ENCODE measurements around the gene GPX1. TPM values are rescaled to one million over a fixed set of nuclear protein-coding genes. Genes with fewer than 3 reads are reported as not detected.
"Not testable (repeated sequence)": the region's sequence is repeated elsewhere in the genome, so short reads cannot be mapped to it uniquely, and the experiment has no call there.

Gene GPX1
- total RNA-seq, 1 experiment from 2014 or later, result 386 TPM

DNA sequence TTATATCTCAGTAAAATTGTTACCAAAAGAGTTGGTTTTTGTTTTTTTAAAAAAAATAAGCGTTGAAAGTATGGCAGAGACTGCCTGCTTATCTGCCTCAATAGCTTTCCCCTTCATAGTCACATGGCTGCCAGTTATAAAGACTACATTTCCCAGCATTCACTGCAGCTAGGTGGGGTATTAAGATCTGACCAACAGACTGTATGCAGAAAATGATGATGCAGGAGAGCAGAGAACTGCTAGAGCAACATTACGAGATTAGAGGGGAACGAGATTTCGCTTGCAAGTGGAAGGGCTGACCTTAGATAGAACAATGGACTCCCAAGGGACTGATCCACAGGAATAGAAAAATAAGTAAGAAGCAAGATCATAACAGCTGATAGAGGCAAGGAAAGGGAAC lies 39.3 kb upstream of the GPX1 start:
- CTCF ChIA-PET, result no interaction called here
- DNase-seq, result no peak
- H3K27ac ChIP-seq, result no peak overlapping the region
- intact Hi-C loops (cut with micrococcal nuclease; ENCODE audit: unreplicated experiment), result no loop called here
- peaks cover 7% of the 10 kb centered on the region; the same call in 1 of the 2 replicates for H3K36me3 ChIP-seq (ENCODE audit: low read depth)
- peaks cover 96% of the 10 kb centered on the region for H3K79me2 ChIP-seq (ENCODE audit: low read depth)
- H3K4me2 ChIP-seq, result no peak overlapping the region
- no peak overlapping the region for H2AFZ ChIP-seq
- no TSS peak for BruUV-seq (replicated peaks)
- H3K27me3 ChIP-seq (ENCODE audit: insufficient read depth, low read depth), result no peaks in the 10 kb centered on the region
- H3K4me3 ChIP-seq, result no peak overlapping the region
- peaks cover 6% of the 10 kb centered on the region; the same call in 1 of the 2 replicates for H3F3A ChIP-seq (ENCODE audit: insufficient read depth, low read depth)
- H3K4me1 ChIP-seq (replicated peaks; ENCODE audit: insufficient read depth), result no peaks in the 10 kb centered on the region
- H3K9me3 ChIP-seq (ENCODE audit: insufficient read depth, low read depth), result no peaks in the 10 kb centered on the region
- no peaks in the 10 kb centered on the region for H3K9me2 ChIP-seq (ENCODE audit: insufficient read depth)
- POLR2A ChIA-PET (ENCODE audit: unreplicated experiment), result no interaction called here
- TF ChIP-seq EZH2 (IDR thresholded peaks at IDR 0.05; ENCODE audit: low read depth), result no peak
- H4K20me1 ChIP-seq (ENCODE audit: insufficient read depth), result peaks cover 49% of the 10 kb centered on the region

DNA sequence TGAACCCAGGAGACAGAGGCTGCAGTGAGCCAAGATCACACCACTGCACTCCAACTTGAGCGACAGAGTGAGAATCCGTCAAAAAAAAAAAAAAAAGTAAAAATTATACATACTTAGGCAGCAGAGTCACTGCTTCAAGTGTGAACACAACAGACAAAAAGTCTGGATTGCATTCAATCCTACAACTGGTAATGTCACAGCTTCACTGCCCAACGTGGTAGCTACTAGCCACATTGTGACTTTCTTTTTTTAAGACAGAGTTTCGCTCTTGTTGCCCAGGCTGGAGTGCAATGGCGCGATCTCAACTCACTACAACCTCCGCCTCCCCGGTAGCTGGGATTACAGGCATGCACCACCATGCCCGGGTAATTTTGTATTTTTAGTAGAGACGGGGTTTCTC lies 33.2 kb upstream of the GPX1 start:
- Histone ChIP-seq H4K20me1 (ENCODE audit: insufficient read depth) (peaks cover 48% of the 10 kb centered on the region), H3K79me2 (ENCODE audit: low read depth) (peaks cover 94% of the 10 kb centered on the region)
- H3K9me3 ChIP-seq (ENCODE audit: insufficient read depth, low read depth); DNase-seq; H3F3A ChIP-seq (ENCODE audit: insufficient read depth, low read depth); H3K36me3 ChIP-seq (ENCODE audit: low read depth); H2AFZ ChIP-seq; H3K9me2 ChIP-seq (ENCODE audit: insufficient read depth); POLR2A ChIA-PET (ENCODE audit: unreplicated experiment); H3K4me2 ChIP-seq; H3K27me3 ChIP-seq (ENCODE audit: insufficient read depth, low read depth); CTCF ChIA-PET; intact Hi-C loops (cut with micrococcal nuclease; ENCODE audit: unreplicated experiment); BruUV-seq (replicated peaks); H3K4me1 ChIP-seq (replicated peaks; ENCODE audit: insufficient read depth); H3K4me3 ChIP-seq; H3K27ac ChIP-seq: not testable (repeated sequence)

DNA sequence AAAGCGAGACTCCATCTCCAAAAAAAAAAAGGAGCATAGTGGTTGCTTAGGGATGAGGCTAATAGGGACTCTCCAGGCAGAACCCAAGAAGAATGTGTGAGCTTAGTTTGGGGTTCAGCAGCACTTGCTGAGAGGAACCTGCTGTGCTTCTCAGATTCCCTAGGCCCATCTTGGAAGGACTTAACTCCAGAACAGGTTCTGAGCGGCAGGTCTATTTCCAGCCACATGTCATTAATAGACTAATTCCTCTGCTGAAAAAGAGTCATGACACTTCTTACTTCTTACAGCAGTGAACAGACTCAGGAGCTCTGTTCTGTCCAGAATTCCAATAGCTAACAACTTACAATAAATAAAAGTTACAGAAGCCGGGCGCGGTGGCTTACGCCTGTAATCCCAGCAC lies 31.1 kb upstream of the GPX1 start:
- Histone ChIP-seq H3K4me1 (replicated peaks; ENCODE audit: insufficient read depth) (no peaks in the 10 kb centered on the region), H2AFZ (no peak overlapping the region), H3K79me2 (ENCODE audit: low read depth) (peaks cover 94% of the 10 kb centered on the region), H3K9me2 (ENCODE audit: insufficient read depth) (no peaks in the 10 kb centered on the region), H3K4me3 (no peak overlapping the region), H3K4me2 (no peak overlapping the region), H3F3A (ENCODE audit: insufficient read depth, low read depth) (peaks cover 6% of the 10 kb centered on the region; the same call in 1 of the 2 replicates), H3K36me3 (ENCODE audit: low read depth) (no peaks in the 10 kb centered on the region), H3K27me3 (ENCODE audit: insufficient read depth, low read depth) (no peaks in the 10 kb centered on the region), H3K9me3 (ENCODE audit: insufficient read depth, low read depth) (no peaks in the 10 kb centered on the region), H3K27ac (no peak overlapping the region), H4K20me1 (ENCODE audit: insufficient read depth) (peaks cover 56% of the 10 kb centered on the region)
- ChIA-PET POLR2A (ENCODE audit: unreplicated experiment) (interaction anchor here (1.0 kb wide), 1 partner anchor 22 kb away, joined by 4 read pairs; the partner anchor contains the start of gene RHOA), CTCF (no interaction called here)
- no peak for DNase-seq
- TF ChIP-seq, protein P1, sequence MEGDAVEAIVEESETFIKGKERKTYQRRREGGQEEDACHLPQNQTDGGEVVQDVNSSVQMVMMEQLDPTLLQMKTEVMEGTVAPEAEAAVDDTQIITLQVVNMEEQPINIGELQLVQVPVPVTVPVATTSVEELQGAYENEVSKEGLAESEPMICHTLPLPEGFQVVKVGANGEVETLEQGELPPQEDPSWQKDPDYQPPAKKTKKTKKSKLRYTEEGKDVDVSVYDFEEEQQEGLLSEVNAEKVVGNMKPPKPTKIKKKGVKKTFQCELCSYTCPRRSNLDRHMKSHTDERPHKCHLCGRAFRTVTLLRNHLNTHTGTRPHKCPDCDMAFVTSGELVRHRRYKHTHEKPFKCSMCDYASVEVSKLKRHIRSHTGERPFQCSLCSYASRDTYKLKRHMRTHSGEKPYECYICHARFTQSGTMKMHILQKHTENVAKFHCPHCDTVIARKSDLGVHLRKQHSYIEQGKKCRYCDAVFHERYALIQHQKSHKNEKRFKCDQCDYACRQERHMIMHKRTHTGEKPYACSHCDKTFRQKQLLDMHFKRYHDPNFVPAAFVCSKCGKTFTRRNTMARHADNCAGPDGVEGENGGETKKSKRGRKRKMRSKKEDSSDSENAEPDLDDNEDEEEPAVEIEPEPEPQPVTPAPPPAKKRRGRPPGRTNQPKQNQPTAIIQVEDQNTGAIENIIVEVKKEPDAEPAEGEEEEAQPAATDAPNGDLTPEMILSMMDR (conservative IDR thresholded peaks at IDR 0.05), result no peak
- TF ChIP-seq EZH2 (IDR thresholded peaks at IDR 0.05; ENCODE audit: low read depth), result no peak
- BruUV-seq (replicated peaks), result no TSS peak
- intact Hi-C loops (cut with micrococcal nuclease; ENCODE audit: unreplicated experiment), result no loop called here

DNA sequence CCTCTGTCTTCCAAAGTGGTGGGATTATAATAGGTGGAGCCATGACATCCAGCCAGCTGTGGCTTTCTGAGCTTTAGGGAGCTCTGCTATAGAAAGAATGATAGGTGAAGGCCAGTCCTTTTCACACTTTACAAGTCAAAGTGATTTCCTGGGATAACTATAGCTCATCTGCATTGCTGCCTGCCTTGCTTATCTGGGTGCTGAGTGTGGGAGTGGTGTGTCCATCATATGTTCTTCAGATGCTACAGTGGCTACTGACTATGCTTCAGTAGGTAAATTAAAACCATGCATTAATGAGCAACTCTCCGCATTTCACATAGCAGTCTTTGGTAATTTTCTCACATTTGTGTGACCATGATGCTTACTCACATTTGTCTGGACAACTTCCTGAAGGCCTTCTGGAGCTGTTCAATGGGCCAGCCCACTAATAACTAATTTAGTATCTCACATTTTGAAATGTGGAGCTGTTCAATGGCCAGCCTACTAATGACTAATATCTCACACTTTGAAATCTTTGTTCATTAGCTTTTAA lies 30.2 kb upstream of the GPX1 start:
- H4K20me1 ChIP-seq (ENCODE audit: insufficient read depth), result peaks cover 61% of the 10 kb centered on the region
- no peaks in the 10 kb centered on the region for H3K4me1 ChIP-seq (replicated peaks; ENCODE audit: insufficient read depth)
- peaks cover 6% of the 10 kb centered on the region; the same call in 1 of the 2 replicates for H3F3A ChIP-seq (ENCODE audit: insufficient read depth, low read depth)
- ChIA-PET CTCF (no interaction called here), POLR2A (ENCODE audit: unreplicated experiment) (interaction anchor here (0.7 to 1.0 kb wide), 2 partner anchors 23 to 238 kb away, joined by 4 to 5 read pairs; partner anchors contain the start of gene RHOA)
- H3K36me3 ChIP-seq (ENCODE audit: low read depth), result no peaks in the 10 kb centered on the region
- no peaks in the 10 kb centered on the region for H3K9me3 ChIP-seq (ENCODE audit: insufficient read depth, low read depth)
- H3K4me3 ChIP-seq, result no peak overlapping the region
- intact Hi-C loops (cut with micrococcal nuclease; ENCODE audit: unreplicated experiment), result no loop called here
- no peak overlapping the region for H3K27ac ChIP-seq
- no peaks in the 10 kb centered on the region for H3K9me2 ChIP-seq (ENCODE audit: insufficient read depth)
- no peaks in the 10 kb centered on the region for H3K27me3 ChIP-seq (ENCODE audit: insufficient read depth, low read depth)
- no peak overlapping the region for H3K4me2 ChIP-seq
- DNase-seq, result no peak
- no peak for TF ChIP-seq EZH2 (IDR thresholded peaks at IDR 0.05; ENCODE audit: low read depth)
- peaks cover 98% of the 10 kb centered on the region for H3K79me2 ChIP-seq (ENCODE audit: low read depth)
- no peak overlapping the region for H2AFZ ChIP-seq
- no TSS peak for BruUV-seq (replicated peaks)

All from PC-9 (cell line).